SK-N-SH (cell line): ENCODE results near the gene IFNAR1. TPM values are rescaled to one million over a fixed set of nuclear protein-coding genes. Genes with fewer than 3 reads are reported as not detected.

Experiments
- CTCF ChIA-PET: fragments of 300-600, 350-600 bp; formaldehyde crosslinking; extraction: SDS; loops from one replicate; lab custom pipeline; 2021; lab: Yijun Ruan, JAX
- POLR2A ChIA-PET: fragments of 350-600 bp; sonication (Branson Sonifier 250); formaldehyde crosslinking; extraction: SDS; loops from one replicate; lab custom pipeline; 2020; ENCODE audit warnings: antibody characterized with exemption, inconsistent platforms; lab: Yijun Ruan, JAX
- DNase-seq: peaks from one replicate; pipeline ENCODE4 v3.0.0; 2012
- H2AFZ ChIP-seq: fragments of 200-600 bp; sonication (generic); 2 replicates; pipeline ENCODE4 v1.8.1; 2016; ENCODE audit warnings: antibody characterized with exemption, mild to moderate bottlenecking, low read depth
- H3F3A ChIP-seq: fragments of 200-600 bp; sonication (generic); replicated peaks from 2 replicates; pipeline ENCODE3; 2016; ENCODE audit warnings: antibody characterized with exemption, mild to moderate bottlenecking; ENCODE audit not compliant: insufficient read depth
- H3K27ac ChIP-seq, 2 experiments: fragments of 200-500 bp in 1 of 2; fragments of 200-600 bp in 1 of 2; sonication (Bioruptor generic) in 1 of 2; sonication (generic), shearing (Covaris generic) in 1 of 2; 2 replicates each; pipeline versions ENCODE4 v1.5.1 to v1.6.1; 2014 to 2016; ENCODE audit warnings: low read depth in 2 of 2, inconsistent platforms in 1 of 2, low read length in 1 of 2, mild to moderate bottlenecking in 1 of 2, mixed read lengths in 1 of 2
- H3K27me3 ChIP-seq: fragments of 200-600 bp; sonication (generic), shearing (Covaris generic); 2 replicates; pipeline ENCODE4 v1.6.1; 2016; ENCODE audit warnings: mixed run types; ENCODE audit not compliant: insufficient read depth
- H3K36me3 ChIP-seq, 2 experiments: fragments of 200-500 bp in 1 of 2; fragments of 200-600 bp in 1 of 2; sonication (Bioruptor generic) in 1 of 2; sonication (generic) in 1 of 2; replicated peaks in 1 of 2; 2 replicates each; pipeline versions ENCODE3 to v1.5.1; 2014 to 2016; ENCODE audit warnings: low read length in 1 of 2, mild to moderate bottlenecking in 1 of 2; ENCODE audit not compliant: insufficient read depth in 2 of 2, control insufficient read depth in 1 of 2
- H3K4me1 ChIP-seq, 2 experiments: fragments of 200-500 bp in 1 of 2; fragments of 200-600 bp in 1 of 2; sonication (Bioruptor generic) in 1 of 2; sonication (generic), shearing (Covaris generic) in 1 of 2; 2 replicates each; pipeline versions ENCODE4 v1.5.1 to v1.6.1; 2014 to 2016; ENCODE audit warnings: low read depth in 1 of 2, low read length in 1 of 2, mixed run types in 1 of 2; ENCODE audit not compliant: insufficient read depth in 2 of 2, control insufficient read depth in 1 of 2
- H3K4me2 ChIP-seq: fragments of 200-600 bp; sonication (generic), shearing (Covaris generic); 2 replicates; pipeline ENCODE4 v1.6.1; 2017; ENCODE audit warnings: mixed run types
- H3K4me3 ChIP-seq, 2 experiments: fragments of 200-500 bp in 1 of 2; fragments of 200-600 bp in 1 of 2; sonication (Bioruptor generic) in 1 of 2; sonication (generic), shearing (Covaris generic) in 1 of 2; 2 replicates each; pipeline versions ENCODE4 v1.5.1 to v1.8.1; 2014 to 2016; ENCODE audit warnings: low read depth in 2 of 2, inconsistent platforms in 1 of 2, low read length in 1 of 2, mild to moderate bottlenecking in 1 of 2, mixed read lengths in 1 of 2, moderate library complexity in 1 of 2
- H3K79me2 ChIP-seq: fragments of 200-600 bp; sonication (generic); 2 replicates; pipeline ENCODE4 v1.8.1; 2017; ENCODE audit warnings: mild to moderate bottlenecking; ENCODE audit not compliant: insufficient read depth
- H3K9ac ChIP-seq: fragments of 200-600 bp; sonication (generic); 2 replicates; pipeline ENCODE4 v1.6.1; 2017; ENCODE audit warnings: mixed run types
- H3K9me2 ChIP-seq: fragments of 200-600 bp; sonication (generic); 2 replicates; pipeline ENCODE4 v1.6.1; 2017; ENCODE audit warnings: mixed run types
- H3K9me3 ChIP-seq: fragments of 200-600 bp; sonication (generic); 2 replicates; pipeline ENCODE4 v1.6.1; 2017; ENCODE audit warnings: mixed run types, mild to moderate bottlenecking, moderate library complexity
- H4K20me1 ChIP-seq: fragments of 200-600 bp; sonication (generic); 2 replicates; pipeline ENCODE4 v1.6.1; 2017; ENCODE audit warnings: mild to moderate bottlenecking, mixed run types; ENCODE audit not compliant: insufficient read depth
- CTCF ChIP-seq: fragments of 200-600 bp; sonication (generic); IDR thresholded peaks from 2 replicates; pipeline ENCODE4 v1.6.1; 2017; ENCODE audit warnings: antibody characterized with exemption, mild to moderate bottlenecking, moderate library complexity
- IRF3 ChIP-seq: fragments of 150-350 bp; IDR thresholded peaks from 2 replicates; pipeline ENCODE4 v1.6.1; 2016; ENCODE audit warnings: mild to moderate bottlenecking, low read depth, low read length
- NFIC ChIP-seq: IDR thresholded peaks from 2 replicates; pipeline ENCODE4 v1.4.0; 2012; ENCODE audit warnings: borderline replicate concordance
- SIN3A ChIP-seq: IDR thresholded peaks from 2 replicates; pipeline ENCODE4 v1.6.1; 2012; ENCODE audit warnings: low read depth, mild to moderate bottlenecking, low read length, moderate library complexity, borderline replicate concordance
- SMC3 ChIP-seq: IDR thresholded peaks from 2 replicates; pipeline ENCODE4 v1.6.1; 2012; ENCODE audit warnings: low read depth, low read length, improper control_type of control experiment
- USF1 ChIP-seq: IDR thresholded peaks from 2 replicates; pipeline ENCODE4 v1.4.0; 2012; ENCODE audit warnings: low read depth, borderline replicate concordance
- USF2 ChIP-seq: fragments of 150-350 bp; IDR thresholded peaks from 2 replicates; pipeline ENCODE4 v1.6.1; 2017; ENCODE audit warnings: antibody characterized with exemption, low read length, low read depth, borderline replicate concordance
- ZBTB33 ChIP-seq: IDR thresholded peaks from 2 replicates; pipeline ENCODE4 v1.4.0; 2012; ENCODE audit warnings: low read depth, borderline replicate concordance
- WGBS: methylation state at CpG from one replicate; pipeline ENCODE4 v1.1.6; 2017; ENCODE audit warnings: low lambda C conversion rate; 5-methylcytosine and 5-hydroxymethylcytosine counted together
- polyA plus RNA-seq, 3 experiments: library from polyadenylated mRNA; depleted of rRNA; stranded (reverse); fragments of >200 nt; gene quantifications; 2 replicates each; pipeline ENCODE4 v1.2.3, GENCODE V29; 2012

Gene IFNAR1
- polyA plus RNA-seq, 1 of the 3 experiments (the other 2 are of a cell fraction) = 12.2 TPM

GRCh38 chr21:33387294-33387693, 62.5 kb downstream of the IFNAR1 start (continued):
- TF ChIP-seq CTCF (no peak), SMC3 (no peak), IRF3 (no peak), ZBTB33 (no peak)
- TF ChIP-seq, all 33 proteins: peak for 0

GRCh38 chr21:33388188-33388587, 63.4 kb downstream of the IFNAR1 start:
- TF ChIP-seq SIN3A = no peak
- no peak for TF ChIP-seq NFIC
- TF ChIP-seq USF1 = no peak
- TF ChIP-seq USF2 = no peak
- Histone ChIP-seq H3K27ac (no peak overlapping the region), H3K9me3 (no peaks in the 10 kb centered on the region), H3F3A (peaks cover 7% of the 10 kb centered on the region), H3K4me2 (no peak overlapping the region), H3K4me1 (peaks cover 0 to 4% of the 10 kb centered on the region in 2 experiments; a peak in 2 of 4 replicates), H3K36me3 (no peaks in the 10 kb centered on the region), H3K79me2 (no peaks in the 10 kb centered on the region), H3K27me3 (no peaks in the 10 kb centered on the region), H3K9ac (no peak overlapping the region), H3K4me3 (no peak overlapping the region), H2AFZ (no peak overlapping the region), H3K9me2 (no peaks in the 10 kb centered on the region), H4K20me1 (no peaks in the 10 kb centered on the region)
- 88% methylated on average over 4 of the region's 4 CpGs for WGBS
- no peak for DNase-seq
- ChIA-PET CTCF (interaction anchor here (1.2 kb wide), 1 partner anchor 188 kb away, joined by 3 read pairs; no protein-coding TSS in a partner anchor), POLR2A (no interaction called here)
